HG03135 (cell line): ENCODE data around the gene TSPAN33.
A peak's percentile ranks its signal among the peaks of the same experiment; 100 is the strongest.
"Not testable (repeated sequence)": the region's sequence is repeated elsewhere in the genome, so short reads cannot be mapped to it uniquely, and the experiment has no call there.

ENCODE experiments used
- ATAC-seq: cut with Tn5 transposase; IDR thresholded peaks from one replicate; pipeline ENCODE4 v1.9.1; 2021; ENCODE audit warnings: mild to moderate bottlenecking, moderate library complexity; ENCODE audit not compliant: unreplicated experiment

TSPAN33 gene

GRCh38 chr7:129169171-129169671 lies 24.7 kb downstream of the TSPAN33 start:
- peak; percentile 41 for ATAC-seq

GRCh38 chr7:129169686-129170440 lies 25.4 kb downstream of the TSPAN33 start:
- ATAC-seq, result peak; percentile 41

DNA sequence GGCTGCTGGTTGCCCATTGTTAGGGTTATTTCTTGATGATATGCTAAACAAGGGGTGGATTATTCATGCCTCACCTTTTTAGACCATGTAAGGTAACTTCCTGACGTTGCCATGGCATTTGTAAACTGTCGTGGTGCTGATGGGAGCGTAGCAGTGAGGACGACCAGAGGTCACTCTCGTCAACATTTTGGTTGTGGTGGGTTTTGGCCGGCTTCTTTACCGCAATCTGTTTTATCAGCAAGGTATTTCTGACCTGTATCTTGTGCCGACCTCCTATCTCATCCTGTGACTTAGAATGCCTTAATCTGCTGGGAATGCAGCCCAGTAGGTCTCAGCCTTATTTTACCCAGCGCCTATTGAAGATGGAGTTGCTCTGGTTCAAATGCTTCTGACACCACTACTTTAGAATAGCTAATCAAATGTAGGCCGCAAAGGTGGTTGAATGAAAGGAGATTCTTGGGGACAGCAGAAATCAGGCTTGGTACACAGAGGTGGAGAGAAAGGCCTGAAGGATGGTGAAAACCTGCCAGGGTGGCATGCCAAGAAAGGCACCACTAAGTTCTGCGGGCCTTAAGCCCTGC lies 26.0 kb downstream of the TSPAN33 start:
- no peak for ATAC-seq

DNA sequence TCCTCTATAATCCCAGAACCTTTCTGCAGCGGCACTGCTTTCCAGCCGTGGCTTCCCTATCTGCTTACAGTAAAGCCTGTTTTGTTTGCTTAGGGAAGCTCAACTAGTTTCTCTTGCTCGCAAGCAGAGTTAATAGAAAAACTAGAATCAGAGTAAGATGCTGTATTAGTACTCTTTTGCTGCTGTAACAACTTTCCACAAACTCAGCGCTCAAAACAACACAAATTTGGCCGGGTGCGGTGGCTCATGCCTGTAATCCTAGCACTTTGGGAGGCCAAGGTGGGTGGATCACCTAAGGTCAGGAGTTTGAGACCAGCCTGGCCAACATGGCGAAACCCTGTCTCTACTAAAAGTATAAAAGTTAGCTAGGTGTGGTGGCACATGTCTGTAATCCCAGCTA lies 29.4 kb downstream of the TSPAN33 start:
- ATAC-seq, result not testable (repeated sequence)

DNA sequence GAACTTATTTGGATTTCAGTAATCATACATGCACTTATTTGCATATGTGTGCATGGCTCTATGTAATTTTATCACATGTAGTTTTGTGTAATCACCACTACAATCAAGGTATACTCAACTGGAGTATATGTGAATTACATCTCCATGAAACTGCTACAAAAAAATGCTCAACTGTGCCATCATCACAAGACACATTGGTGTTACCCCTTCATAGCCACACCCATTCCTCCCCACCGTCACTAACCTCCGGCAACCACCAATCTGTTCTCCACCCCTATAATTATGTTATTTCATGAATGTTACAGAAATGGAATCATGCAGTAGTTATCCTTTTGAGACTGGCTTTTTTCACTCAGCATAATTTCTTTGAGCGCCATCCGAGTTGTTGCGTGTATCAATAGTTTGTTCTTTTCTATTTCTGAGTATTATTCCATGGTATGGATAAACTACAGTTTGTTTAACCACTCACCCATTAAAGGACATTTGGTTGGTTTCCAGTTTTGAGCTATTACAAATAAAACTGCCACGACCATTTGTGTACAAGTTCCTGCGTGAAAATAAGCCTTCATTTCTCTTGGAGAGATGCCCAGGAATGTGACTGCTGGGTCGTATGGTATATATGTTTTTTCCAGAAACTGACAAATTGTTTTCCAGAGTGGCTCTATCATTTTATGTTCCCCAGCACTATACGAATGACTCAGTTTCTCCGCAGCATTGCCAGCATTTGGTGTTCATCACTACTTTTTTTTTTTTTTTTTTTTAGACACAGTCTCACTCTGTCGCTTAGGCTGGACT lies 32.6 kb downstream of the TSPAN33 start:
- no peak for ATAC-seq

DNA sequence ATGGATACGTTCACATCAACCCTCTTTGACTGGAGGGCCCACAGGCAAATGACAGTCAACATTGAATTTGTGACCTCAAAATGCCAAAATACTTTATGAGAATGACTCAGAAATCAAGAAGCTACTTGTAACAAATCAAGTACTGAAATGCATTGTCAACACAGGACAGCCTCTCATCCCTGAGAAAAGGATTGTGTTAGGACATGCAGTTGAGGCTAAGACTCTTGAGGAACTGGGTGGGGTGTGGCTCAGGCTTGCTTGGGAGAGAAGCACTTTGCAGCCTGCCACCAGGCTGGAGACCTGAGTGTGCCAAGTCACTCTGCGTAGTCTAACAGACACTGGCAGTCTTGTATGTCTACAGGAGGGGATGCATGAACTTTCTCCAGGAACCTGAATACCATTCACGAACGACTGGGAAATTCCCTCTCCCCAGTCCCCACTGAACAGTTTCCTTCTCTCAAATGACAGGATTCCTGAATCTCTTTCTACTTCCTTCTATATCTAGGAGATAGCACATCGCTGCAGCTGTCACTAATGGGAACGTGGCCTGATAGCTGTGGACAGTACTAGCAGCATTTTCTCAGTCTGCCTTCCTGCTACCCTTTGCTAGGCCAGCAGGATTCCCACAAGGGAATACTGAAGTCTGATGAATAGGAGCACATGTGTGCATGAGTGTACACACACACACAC lies 40.6 kb downstream of the TSPAN33 start:
- no peak for ATAC-seq

GRCh38 chr7:129186749-129187260 lies 42.3 kb downstream of the TSPAN33 start:
- no peak for ATAC-seq

DNA sequence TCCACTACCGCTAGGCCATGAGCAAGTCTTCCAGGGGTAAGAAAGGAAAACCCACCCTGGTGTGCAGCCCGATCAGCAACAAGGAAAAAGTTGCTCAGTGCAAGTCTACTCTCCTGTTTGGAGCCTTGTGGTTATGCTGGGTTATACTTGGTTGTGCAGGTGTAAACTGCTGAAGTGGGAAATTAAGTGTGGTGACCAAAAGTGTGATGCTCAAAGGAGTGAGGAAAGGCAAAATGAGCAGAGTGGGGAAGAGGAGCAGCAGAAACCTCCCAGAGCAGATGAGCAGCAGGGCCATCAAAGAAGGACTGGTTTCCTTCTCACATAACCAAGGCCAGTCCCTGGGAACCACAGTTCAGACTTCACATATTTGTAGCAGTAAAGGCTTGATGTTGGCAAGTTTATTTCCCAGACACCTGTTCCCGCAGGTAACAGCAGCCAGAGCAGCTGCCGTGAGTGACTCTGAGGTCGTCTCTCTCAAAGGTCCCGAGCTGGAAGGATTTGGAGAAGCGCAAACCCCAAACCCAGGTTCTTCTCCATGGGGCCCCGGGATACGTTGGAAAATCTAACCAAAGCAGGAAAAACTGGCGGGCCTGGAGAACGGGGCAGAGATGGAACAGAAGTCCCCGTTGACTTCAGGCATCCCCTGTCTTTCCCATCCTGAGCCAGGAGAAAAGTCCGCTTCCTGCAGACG lies 43.3 kb downstream of the TSPAN33 start:
- no peak for ATAC-seq

DNA sequence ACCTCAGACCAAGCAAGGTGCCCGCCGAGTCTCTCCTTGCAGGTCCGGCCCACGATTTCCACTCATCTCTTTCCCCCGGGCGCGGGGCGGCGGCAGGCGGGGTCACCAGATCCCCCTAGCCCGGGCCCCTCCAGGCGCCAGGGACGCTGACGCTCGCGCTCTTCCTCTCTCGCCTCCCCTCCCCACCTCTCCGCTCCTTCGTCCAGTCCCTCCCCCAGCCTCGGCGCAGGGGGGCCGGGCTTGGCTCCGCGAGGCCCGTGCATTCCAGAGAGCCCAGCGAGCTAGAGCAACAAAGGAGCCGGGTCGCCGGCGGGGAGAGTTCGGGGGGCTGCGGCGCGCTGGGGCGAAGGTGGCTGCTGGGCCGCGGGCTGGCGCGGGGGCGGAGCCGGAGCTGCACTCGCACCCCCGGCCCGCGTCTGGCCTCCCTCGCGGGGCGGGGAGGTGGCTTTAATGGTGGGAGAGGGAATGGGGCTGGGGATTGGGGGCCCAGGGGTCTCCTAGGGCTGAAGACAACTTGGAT lies 43.9 kb downstream of the TSPAN33 start, which contains the start of gene SMO:
Gene SMO, plus strand, starts transcription at position 262 of the 520 bp plus-strand sequence. CDS start 519 bp downstream, outside the sequence.
- no peak for ATAC-seq

- no peak for ATAC-seq
These were observed 44.6 kb downstream of the TSPAN33 start for GRCh38 chr7:129188892-129189660.

GRCh38 chr7:129189661-129190310 lies 45.3 kb downstream of the TSPAN33 start:
- ATAC-seq, result no peak

GRCh38 chr7:129191272-129191671 lies 46.8 kb downstream of the TSPAN33 start:
- no peak for ATAC-seq

GRCh38 chr7:129193892-129194291 lies 49.4 kb downstream of the TSPAN33 start:
- ATAC-seq, result no peak

- ATAC-seq, result no peak
These were observed 53.3 kb downstream of the TSPAN33 start for GRCh38 chr7:129197771-129198170.

- ATAC-seq, result no peak
These were observed 54.9 kb downstream of the TSPAN33 start for GRCh38 chr7:129199406-129199805.

- ATAC-seq, result no peak
These were observed 57.7 kb downstream of the TSPAN33 start for GRCh38 chr7:129202058-129202777.

DNA sequence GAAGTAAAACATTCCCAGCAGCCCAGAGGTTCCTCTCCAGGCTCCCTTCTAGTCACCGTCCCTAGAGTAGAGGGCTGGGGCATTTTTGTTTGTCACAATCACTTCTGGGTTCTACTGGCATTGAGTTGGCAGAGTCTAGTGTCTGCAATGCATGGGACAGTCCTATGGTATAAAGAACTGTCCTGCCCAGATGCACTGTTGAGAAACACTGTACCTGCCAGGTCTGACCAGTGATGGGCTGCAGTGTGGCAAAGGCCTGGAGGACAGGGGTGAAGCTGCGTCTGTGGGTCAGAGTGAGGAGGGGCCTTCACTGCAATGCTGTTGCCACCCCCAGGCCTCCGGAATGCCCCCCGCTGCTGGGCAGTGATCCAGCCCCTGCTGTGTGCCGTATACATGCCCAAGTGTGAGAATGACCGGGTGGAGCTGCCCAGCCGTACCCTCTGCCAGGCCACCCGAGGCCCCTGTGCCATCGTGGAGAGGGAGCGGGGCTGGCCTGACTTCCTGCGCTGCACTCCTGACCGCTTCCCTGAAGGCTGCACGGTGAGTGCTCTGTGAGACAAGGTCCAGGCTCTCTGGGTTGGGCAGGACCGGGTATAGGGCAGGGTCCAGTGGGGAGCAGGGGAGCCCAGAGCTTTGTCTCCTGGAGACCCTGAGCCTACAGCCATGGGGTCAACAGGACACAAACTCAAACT lies 58.7 kb downstream of the TSPAN33 start:
- ATAC-seq, result no peak
